A549 (cell line): ENCODE data around the gene RPS25.

Experiments
- CHD2 ChIP-seq: fragments of 150-350 bp; IDR thresholded peaks from 2 replicates; pipeline ENCODE4 v1.6.1; 2014; ENCODE audit warnings: low read length; ENCODE audit not compliant: partially characterized antibody
- EP300 ChIP-seq, 2 experiments: fragments of >200 bp; sonication (Bioruptor Twin); formaldehyde crosslinking; IDR thresholded peaks; 2 replicates in 1 of 2; 3 replicates in 1 of 2; pipeline ENCODE4 v1.6.1; 2016 to 2017
- HDAC2 ChIP-seq: fragments of 200-600 bp; sonication (generic); IDR thresholded peaks from 2 replicates; pipeline ENCODE4 v1.6.1; 2016
- MAFK ChIP-seq: fragments of 450-650 bp; IDR thresholded peaks from 2 replicates; pipeline ENCODE4 v1.6.1; 2014; ENCODE audit not compliant: partially characterized antibody
- SMC3 ChIP-seq: fragments of >200 bp; sonication (Bioruptor Twin); formaldehyde crosslinking; IDR thresholded peaks from 3 replicates; pipeline ENCODE4 v1.6.1; 2018; ENCODE audit warnings: inconsistent platforms

DNA sequence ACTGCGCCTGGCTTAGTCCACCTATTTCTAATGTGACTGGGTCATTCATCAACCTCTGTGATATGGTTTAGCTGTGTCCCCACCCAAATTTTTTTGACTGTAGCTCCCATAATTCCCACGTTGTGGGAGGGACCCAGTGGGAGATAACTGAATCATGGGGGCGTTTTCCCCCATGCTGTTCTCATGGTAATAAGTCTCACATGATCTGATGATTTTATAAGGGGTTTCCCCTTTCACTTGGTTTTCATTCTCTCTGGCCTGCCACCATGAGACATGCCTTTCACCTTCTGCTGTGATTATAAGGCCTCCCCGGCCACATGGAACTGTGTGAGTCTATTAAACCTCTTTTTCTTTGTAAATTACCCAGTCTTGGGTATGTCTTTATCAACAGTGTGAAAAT lies 11.5 kb downstream of the RPS25 start:
- TF ChIP-seq HDAC2 = no peak
- TF ChIP-seq CHD2 = no peak
- TF ChIP-seq MAFK = no peak
- no peak for TF ChIP-seq SMC3
- no peak for TF ChIP-seq EP300 (IDR thresholded peaks at IDR 0.05)
